Left ventricle myocardium superior (tissue), 1 donor: ENCODE data around the gene PPIL4. TPM values are rescaled to one million over a fixed set of nuclear protein-coding genes. Genes with fewer than 3 reads are reported as not detected.
"Not testable (repeated sequence)": the region's sequence is repeated elsewhere in the genome, so short reads cannot be mapped to it uniquely, and the experiment has no call there.

Experiments used
- ATAC-seq: fragments of 200-7000 bp; cut with Tn5 transposase; one replicate; pipeline ENCODE4 v1.9.1; 2020; ENCODE audit warnings: mild to moderate bottlenecking, moderate library complexity
- DNase-seq: peaks from one replicate; pipeline ENCODE4 v3.0.0-alpha.2; 2020
- intact Hi-C: fragments of 100-400 bp; cut with micrococcal nuclease; formaldehyde crosslinking; loops from one replicate; pipeline ENCODE4 v1.11.0; 2022
- total RNA-seq: library from RNA; stranded (reverse); fragmentation: NEBNext Ultra II Directional; extraction: Animal tissue kit (Norgen Biotek cat#: 25700); gene quantifications from one replicate; pipeline ENCODE4 v1.2.1, GENCODE V29; 2021
- donor health status: DM: no; HTN: yes; CAD: no; lungs with severe emphysema.

PPIL4 gene
- total RNA-seq, 1 donor from 2014 or later: 15.6 TPM

DNA sequence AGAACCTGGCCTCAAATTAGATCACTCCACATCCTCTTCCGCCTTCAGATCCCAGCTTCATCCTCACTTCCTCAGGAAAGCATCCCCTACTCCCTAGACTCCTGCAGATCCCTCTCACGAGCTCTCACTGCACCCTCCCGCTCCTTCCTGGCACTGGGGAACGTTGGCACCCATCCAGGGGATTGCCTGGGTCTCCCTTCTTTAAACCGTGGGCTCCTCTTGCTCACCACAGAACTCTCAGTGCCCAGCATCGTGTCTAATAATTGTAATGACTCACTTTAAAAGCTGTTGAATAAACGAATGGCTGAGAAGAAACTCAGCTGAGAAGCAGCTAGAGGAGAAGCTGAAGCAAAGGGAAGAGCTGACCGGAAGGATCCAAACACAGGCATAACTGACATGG is 81.4 kb downstream of the PPIL4 start:
- DNase-seq (no peak), ATAC-seq (no peak)

DNA sequence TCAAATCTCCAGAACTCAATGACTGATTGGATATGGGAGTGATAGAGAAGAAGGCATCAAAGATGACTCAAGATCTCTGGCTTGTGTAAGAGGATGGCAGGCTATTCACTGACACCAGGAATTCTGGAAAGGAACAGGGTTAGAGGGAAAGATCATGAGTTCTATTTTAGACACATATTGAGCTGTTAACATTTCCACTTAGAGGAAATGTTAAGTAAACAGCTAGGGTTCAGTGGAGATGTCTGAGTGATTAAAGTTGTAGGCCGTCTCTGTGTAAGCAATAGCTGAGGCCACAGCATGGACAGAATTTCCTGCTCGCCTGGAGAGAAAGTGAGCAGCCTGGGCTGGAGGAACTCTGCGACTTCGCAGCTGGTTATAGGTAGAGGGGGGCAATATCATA is 82.1 kb downstream of the PPIL4 start:
- intact Hi-C loops: no loop called here
- ATAC-seq (no peak), DNase-seq (no peak)

More for the DNA sequence above, 81.4 kb downstream of the PPIL4 start:
- intact Hi-C loops: no loop called here

DNA sequence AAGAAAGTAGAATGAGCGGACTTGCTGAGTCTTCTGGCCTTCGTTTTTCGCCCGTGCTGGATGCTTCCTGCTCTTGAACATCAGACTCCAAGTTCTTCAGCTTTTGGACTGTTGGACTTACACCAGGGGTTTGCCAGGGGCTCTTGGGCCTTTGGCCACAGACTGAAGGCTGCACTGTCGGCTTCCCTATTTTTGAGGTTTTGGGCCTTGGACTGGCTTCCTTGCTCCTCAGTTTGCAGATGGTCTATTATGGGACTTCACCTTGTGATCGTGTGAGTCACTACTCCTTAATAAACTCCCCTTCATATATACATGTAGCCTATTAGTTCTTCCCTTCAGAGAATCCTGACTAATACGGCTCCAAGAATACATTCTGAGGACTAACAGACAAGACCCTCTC is 83.1 kb downstream of the PPIL4 start:
- intact Hi-C loops, ATAC-seq, DNase-seq: not testable (repeated sequence)

DNA sequence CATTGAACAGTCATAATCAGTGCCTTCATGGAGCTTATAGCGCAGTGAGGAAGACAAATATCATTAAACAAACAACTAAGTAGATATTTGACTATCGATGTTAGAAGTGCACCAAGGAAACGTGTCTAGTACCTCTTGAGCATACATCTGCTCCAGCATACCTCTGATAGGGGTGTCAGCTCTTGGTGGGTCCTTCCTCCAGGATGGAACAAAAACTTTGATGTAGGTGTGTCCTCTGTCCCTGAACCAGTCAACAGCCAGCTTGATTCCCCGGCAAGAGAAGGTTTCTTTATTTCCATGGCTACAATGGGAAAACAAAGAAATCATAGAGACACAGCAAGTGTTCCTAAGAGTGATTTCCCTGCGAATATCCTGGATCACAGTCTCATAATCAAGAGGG is 84.2 kb downstream of the PPIL4 start:
- intact Hi-C loops: no loop called here
- DNase-seq: no peak
- ATAC-seq: no peak

DNA sequence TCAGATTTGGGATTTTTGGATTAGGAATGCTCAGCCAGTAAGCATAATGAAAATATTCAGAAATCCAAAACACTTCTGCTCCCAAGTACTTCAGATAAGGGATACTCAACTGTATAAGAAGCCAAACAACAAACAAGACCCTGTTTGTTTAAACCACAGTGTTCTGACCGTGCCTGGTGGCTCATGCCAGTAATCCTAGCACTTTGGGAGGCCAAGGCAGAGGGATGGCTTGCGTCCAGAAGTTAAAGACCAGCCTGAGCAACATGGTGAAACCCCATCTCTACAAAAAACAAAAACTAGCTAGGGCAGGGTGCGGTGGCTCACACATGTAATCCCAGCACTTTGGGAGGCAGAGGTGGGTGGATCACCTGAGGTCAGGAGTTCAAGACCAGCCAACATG is 85.6 kb downstream of the PPIL4 start:
- intact Hi-C loops, ATAC-seq, DNase-seq: not testable (repeated sequence)

DNA sequence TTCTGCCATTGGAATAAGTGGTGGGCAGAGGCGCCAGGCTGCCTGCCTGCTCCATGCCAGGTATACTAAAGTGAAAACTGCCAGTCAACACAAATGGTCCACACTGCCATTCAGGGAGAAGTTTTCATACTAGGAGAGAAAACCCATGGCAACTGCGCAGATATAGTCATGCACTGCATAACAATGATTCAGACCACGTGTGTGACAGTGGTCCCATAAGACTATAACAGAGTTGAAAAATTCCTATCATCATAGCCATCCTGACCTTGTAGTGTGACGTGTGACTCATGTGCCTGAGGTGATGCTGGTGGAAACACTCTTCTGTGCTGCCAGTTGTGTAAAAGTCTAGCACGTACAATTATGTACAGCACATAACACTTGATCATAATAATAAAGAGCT is 86.1 kb downstream of the PPIL4 start:
- ATAC-seq (no peak), DNase-seq (no peak)
- intact Hi-C loops: no loop called here

DNA sequence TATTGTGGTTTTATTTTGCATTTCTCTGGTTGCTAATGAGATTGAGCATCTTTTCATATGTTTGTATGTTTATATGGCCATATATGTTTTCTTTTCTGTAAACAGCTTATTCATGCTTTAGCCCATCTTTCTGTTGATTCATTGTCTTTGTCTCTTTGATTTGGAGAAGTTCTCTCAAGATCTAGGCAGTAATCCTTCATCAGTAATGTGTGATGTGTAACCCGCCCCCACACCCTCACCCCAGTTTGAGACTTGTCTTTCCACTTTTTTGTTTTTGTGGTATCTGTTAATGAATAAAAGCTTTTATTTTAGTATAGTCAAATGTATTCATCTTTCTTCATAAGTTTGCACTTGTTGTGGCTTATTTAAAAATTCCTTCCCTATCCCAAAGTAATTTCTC is 87.0 kb downstream of the PPIL4 start:
- ATAC-seq (no peak), DNase-seq (no peak)
- intact Hi-C loops: no loop called here

DNA sequence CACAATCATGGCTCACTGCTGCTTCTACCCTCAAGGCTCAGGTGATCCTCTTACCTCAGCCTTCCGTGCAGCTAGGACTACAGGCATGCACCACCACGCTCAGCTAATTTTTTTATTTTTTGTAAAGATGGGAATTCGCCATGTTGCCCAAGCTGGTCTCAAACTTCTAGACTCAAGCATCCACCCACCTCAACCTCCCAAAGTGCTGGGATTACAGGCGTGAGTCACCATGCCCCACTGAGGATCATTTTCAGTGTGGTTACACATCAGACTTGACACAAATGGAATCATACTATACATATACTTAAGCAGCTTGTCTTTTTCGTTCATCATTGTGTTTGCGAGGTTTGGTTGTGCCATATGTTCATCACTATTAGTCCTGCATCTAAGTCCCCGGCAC is 87.6 kb downstream of the PPIL4 start:
- ATAC-seq: no peak
- intact Hi-C loops: no loop called here
- no peak for DNase-seq

DNA sequence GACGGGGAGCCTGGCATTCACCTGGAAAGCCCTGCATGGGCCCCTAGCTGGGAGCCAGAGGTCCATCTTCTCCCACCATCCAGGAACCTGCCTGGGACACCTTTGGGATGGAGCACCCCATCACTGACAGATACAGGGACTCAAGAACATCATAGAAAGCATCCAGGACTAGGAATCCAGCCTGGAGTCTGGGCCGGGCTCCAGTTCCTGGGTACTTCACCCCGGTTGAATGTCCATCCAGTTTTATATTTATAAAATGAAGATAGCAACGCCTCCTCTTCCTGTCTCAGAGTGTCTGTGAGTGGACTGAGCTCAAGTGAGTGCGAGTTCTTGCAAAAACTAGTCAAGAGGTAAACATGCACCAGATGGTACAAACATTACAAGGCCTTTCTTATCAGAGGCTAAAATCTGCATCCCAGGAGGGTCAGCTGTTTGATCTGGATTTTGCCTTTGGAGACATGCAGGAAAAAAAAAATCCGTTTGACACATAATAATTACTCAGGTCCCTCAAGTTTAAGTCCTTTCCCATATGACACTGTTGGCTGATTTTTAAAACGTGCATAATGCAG is 88.4 kb downstream of the PPIL4 start:
- ATAC-seq (no peak), DNase-seq (peak; percentile 70)
- intact Hi-C loops: no loop called here

DNA sequence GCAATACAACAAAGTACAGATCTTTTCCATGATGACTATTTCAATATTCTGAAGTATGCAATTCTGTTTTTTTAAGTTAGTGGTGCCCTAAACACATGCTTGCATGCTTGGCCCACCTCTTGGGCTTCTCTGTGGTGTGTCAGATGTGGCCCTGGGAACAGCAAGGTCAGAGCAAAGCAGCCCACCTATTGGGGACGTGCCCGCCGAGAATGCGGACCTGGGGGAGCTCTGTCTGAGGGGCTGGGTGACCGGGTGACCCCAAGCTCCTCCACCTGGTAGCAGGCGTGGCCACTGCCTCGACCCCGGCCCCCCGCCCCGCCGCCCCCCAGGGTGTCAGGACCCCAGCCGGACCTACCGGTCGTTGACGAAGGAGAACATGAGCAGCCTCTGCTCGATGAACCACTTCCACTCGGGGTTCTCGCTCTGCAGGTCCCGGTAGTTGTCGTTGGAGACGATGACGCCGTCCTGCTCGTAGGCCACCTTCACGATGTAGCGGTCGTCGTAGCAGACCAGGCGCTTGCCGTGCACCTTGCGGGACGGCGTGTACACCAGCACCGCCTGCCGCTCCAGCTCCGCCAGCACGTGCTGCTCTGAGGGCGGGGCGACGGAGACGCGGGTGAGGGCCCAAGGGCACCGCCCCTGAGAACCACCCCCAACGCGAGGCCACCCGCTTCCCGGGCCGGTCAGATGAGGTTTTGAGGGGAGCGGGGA is 89.4 kb downstream of the PPIL4 start:
- ATAC-seq (no peak), DNase-seq (no peak)
- intact Hi-C loops: no loop called here

DNA sequence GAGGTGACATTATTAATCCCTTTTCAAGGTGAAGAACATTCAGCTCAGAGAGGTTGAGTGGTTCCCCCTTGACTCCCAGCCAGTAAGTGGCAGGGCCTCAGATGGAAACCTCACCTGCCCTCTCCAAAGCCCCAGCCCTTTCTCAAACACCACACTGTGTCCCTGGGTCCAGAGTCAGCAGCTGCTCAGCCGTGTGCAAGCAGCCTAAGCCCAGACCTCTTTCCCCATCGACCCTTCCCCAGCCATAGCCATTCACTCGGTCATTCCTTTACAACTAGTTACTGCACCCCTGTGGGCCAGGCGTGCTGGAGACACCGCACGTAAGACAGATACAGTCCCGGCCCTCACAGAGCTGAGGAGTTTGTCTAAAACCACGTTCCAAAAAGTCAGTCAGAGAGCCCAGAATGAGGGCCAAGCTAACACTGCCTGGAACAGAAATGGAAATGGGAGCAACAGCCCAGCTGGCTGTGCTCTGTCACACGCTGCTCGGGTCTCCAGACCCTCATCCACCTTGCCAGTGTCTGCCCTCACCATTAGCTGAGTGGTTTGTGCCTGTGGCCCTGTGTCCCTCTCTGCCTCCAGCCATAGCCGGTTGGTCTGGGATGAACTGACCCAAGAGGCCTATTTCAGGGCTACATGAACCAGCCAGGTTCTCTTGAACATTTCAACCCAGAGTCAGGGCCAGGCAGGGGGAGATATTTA is 90.7 kb downstream of the PPIL4 start:
- peak; percentile 13 for ATAC-seq
- intact Hi-C loops: no loop called here

More for the DNA sequence above, 90.7 kb downstream of the PPIL4 start:
- DNase-seq: no peak

Other genes with a start within 250 kb of the PPIL4 start
- 57.6 TPM for gene TAB2, start 228.3 kb downstream of the PPIL4 start, total RNA-seq
- gene SUMO4, start 145.8 kb downstream of the PPIL4 start, total RNA-seq: 0.32 TPM
- gene ZC3H12D, start 61.0 kb downstream of the PPIL4 start, total RNA-seq: 0.42 TPM
- gene GINM1, start 20.3 kb upstream of the PPIL4 start, total RNA-seq: 55.2 TPM
- gene KATNA1, start 102.7 kb upstream of the PPIL4 start, total RNA-seq: 9.5 TPM
- gene LATS1, start 172.1 kb upstream of the PPIL4 start, total RNA-seq: 12.2 TPM
- gene NUP43, start 200.5 kb upstream of the PPIL4 start, total RNA-seq: 30.1 TPM
- gene PCMT1, start 203.7 kb upstream of the PPIL4 start, total RNA-seq: 171 TPM